COLO668 (cell line): ENCODE results near the gene TSNAX.

Experiments used
- DNase-seq: peaks from one replicate; lab custom pipeline; 2025; ENCODE audit not compliant: unreplicated experiment; lab: John Stamatoyannopoulos, UW

TSNAX gene

DNA sequence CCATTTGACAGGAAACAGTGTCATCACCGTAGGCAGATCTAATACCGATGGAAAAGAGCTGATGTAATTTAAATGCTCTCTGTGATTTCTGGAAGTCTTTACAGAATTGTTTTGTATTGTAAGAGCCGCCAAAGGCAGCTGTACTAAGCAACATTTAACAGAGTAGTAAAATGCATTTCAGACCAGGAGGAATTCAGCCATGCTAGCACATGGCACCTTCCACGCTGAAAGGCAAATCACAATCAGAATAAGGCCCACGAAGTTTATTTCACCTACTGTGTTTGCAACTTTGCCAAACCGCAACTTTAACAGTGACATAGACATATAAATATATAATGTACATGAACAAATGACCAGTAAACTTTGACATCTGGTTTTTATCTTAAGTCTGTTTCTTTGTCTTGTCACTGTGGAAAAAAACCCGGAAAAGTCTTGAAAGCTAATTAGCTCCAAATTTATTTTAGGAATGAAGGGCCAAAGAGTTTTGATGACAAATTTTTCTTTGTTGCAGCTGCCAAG, 72.0 kb downstream of the TSNAX start:
- no peak for DNase-seq

DNA sequence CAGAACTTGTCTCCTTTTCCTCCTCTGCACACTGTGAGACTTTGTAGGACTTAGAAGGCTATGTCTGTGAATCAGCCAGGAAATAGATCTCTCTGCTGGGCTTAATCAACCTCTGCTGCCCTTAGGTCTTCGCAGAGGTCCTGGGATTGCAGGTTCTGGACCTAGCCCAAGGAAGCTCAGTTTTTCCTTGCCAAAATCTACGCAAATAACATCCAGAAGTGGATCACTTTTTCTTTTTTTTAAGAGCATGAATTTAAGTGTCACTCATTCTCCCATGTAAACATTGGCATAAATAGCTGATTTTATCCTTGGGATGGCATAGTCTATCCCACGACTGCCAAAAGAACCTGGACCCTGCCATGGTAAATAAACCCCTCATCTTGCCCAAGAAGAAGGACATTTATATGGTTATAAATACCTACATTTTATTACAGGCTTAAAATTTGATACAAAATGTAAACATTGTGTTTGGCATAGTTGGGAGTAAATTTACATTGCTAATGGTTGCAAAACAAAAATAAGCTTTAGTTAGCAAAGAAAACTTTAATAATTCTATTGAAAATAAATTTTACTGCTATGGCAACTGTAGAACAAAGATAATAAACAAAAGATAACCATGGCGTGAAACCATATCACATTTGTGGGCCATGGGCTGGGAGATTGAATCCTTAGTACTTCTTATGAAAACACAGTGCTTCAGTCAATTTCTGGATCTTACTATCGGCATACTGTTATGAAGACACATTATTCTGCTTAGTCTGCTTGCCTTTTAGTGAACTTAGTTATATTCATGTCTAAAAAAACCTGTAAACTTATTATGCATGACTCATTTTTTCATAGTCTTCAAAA, 73.6 kb downstream of the TSNAX start:
- no peak for DNase-seq

GRCh38 chr1:231602673-231602984, 74.2 kb downstream of the TSNAX start:
- DNase-seq = no peak

DNA sequence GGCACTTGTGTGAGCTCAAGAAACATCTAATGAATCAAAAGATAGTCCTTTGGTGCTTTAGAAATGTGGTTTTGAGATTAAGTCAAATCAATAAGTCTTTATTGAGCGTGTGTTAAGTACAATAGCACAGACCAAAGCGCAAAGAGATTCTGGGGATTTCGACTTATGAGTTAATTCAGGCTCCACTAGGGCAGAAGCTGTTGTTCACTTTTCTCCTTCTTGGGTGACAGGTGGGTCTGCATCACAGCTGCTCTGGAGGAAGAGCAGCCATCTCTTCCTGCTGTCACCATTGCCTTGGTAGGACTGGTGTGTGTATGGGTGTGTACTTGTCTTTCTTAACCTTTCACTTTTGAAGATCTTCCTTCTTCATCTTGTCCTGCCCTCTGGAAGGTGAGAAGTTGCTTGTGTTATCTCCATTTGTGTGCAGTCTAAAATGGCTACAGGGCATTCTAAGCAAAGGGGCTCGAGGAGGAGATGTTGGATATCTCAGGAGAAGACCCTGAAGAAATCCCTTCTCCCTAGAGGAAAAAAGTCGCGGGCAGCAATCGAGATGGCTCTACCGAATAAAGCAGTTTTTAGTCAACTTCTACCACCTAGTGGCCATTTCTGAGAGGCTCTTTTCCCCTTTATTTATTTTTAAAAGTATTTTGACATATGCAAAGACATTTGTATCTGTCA, 75.3 kb downstream of the TSNAX start:
- DNase-seq = peak; percentile 32

DNA sequence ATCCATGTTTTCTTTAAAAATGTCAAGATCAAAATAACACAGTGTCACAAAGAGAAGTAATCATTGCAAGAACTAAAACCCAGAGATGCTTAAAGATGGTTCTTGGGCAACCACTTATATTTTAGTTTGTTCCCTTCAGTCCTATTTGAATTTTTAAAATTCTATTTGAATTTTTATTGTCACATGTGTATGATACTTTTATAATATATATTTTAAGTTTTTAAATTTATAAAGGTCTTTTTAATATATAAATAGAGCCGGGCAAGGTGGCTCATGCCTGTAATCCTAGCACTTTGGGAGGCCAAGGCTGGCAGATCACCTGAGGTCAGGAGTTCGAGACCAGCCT, 75.8 kb downstream of the TSNAX start:
- no peak for DNase-seq

- DNase-seq = no peak
Measured at GRCh38 chr1:231605149-231606100, 77.0 kb downstream of the TSNAX start.

- no peak for DNase-seq
Measured at GRCh38 chr1:231606712-231607111, 78.2 kb downstream of the TSNAX start.

DNA sequence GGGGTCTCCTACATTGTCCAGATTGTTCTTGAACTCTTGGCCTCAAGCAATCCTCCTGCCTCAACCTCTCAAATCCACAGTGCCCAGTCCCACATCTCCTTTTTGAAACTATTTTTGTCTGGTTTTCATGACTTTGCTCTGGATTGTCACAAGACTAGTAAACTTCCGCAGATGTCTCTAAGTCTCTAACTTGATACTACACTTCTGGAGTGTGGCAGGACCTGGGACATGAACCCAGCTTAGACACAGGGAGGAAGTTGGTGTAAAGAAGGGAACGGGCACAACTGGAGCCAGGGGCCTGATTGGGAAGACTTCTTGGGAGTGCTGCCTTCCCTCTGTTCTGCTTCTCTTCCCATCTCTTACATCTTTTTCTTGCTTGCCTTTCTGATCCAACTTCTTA, 81.9 kb downstream of the TSNAX start:
- no peak for DNase-seq

- DNase-seq = no peak
Measured at GRCh38 chr1:231611111-231611510, 82.6 kb downstream of the TSNAX start.

DNA sequence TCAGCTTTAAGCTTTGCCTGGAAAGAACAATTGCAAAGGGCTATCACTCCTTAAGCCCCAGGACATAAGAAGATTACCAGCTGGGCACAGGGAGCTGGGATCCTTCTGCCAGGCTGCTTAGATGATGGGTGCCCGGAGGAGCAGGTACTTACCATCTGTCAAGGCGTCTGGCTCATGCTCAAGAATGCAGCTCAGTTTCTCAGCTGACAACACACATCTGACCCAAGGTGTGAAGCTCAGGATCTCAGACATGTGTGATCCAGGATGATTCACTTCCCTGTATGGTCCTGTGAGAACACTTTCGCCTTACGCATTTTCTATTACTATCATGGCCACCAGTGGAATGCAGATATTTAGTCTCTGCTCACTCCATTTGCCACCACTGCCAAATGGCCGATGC, 83.4 kb downstream of the TSNAX start:
- no peak for DNase-seq

- DNase-seq = no peak
Measured at GRCh38 chr1:231612393-231613089, 84.1 kb downstream of the TSNAX start.

DNA sequence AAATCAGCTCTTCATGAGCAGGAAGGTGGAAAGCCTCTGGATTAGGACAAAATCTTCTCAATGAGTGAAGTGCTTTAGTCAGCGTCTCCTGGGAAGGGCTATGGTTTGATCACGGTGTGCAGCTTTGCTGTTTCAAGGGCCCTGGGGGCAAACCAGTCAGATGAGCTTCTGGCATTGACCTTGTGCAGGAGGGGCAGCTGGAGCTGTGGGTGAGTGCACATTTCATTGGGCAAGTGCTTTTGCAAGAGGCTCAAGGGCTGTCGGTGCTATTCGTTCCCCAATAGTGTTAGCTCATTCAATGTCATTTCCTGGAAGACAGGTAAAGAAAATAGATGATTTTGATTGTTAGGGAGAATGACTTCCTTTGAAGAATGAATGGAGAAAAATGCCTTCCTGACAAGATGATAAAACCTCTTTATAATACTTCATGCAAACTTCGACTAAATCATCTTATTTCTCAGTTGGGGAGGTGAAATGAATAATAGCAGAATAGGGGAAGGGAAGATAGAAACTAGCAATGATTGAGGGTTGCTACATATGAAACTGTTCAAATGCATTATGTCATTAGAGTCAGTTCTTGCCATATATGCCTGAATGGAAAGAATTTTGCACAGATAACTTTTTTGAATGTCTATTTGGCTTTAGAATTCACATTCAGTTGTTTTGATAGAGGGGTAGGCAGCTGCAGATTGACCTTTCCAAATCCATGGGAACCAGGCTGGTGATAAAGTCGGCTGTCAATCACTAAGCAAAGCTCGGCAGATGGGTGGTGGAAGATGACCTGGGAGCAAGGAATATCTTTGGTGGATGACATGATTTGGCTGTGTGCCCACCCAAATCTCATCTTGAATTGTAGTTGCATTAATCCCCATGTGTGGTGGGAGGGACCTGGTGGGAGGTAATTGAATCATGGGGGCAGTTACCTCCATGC, 85.2 kb downstream of the TSNAX start:
- DNase-seq = no peak
